Astrocyte (in vitro differentiated cells and primary cell): Measurements from ENCODE around the gene PAPSS1.

Experiments
- CTCF ChIP-seq: IDR thresholded peaks from 2 replicates; pipeline ENCODE4 v1.5.1; 2011; ENCODE audit warnings: low read depth, mild to moderate bottlenecking, inconsistent platforms, low read length, moderate library complexity; ENCODE audit not compliant: insufficient read depth
- EZH2 ChIP-seq: IDR thresholded peaks from 2 replicates; pipeline ENCODE4 v1.6.1; 2012; ENCODE audit warnings: mild to moderate bottlenecking, low read length, inconsistent platforms; ENCODE audit not compliant: insufficient read depth

- TF ChIP-seq EZH2 (no peak), CTCF (no peak)
These were observed 24.5 kb upstream of the PAPSS1 start for GRCh38 chr4:107744532-107744931.
